Mesothelial cell of epicardium (in vitro differentiated cells): ENCODE data around the gene RBM19. TPM values are rescaled to one million over a fixed set of nuclear protein-coding genes. Genes with fewer than 3 reads are reported as not detected.

Experiments
- DNase-seq, 2 experiments: peaks; one replicate each; pipeline ENCODE4 v3.0.0; 2021; ENCODE audit warnings: low spot score in 2 of 2; ENCODE audit not compliant: unreplicated experiment in 2 of 2
- H3K27ac Mint-ChIP-seq: 2 replicates; pipeline ENCODE4 v1.8.0; 2021; ENCODE audit warnings: mixed read lengths
- H3K27me3 Mint-ChIP-seq: 2 replicates; pipeline ENCODE4 v1.8.0; 2021; ENCODE audit warnings: low read depth, mixed read lengths
- H3K36me3 Mint-ChIP-seq: 2 replicates; pipeline ENCODE4 v1.8.0; 2021; ENCODE audit warnings: mixed read lengths
- H3K4me1 Mint-ChIP-seq: 2 replicates; pipeline ENCODE4 v1.8.0; 2021; ENCODE audit warnings: mixed read lengths
- H3K4me3 Mint-ChIP-seq: 2 replicates; pipeline ENCODE4 v1.8.0; 2021; ENCODE audit warnings: mild to moderate bottlenecking, moderate library complexity, mixed read lengths
- H3K9me3 Mint-ChIP-seq: 2 replicates; pipeline ENCODE4 v1.8.0; 2021; ENCODE audit warnings: mixed read lengths
- CTCF ChIP-seq: fragments of 200-600 bp; sonication (generic); IDR thresholded peaks from one replicate; pipeline ENCODE4 v1.5.0; 2021; ENCODE audit warnings: antibody characterized with exemption; ENCODE audit not compliant: unreplicated experiment
- total RNA-seq: library from RNA; stranded (reverse); gene quantifications from 3 replicates; pipeline ENCODE4 v1.2.1, GENCODE V29; 2021

RBM19 gene
- total RNA-seq, 1 donor from 2014 or later: 43.4 TPM

GRCh38 chr12:113840401-113841042, 125.6 kb downstream of the RBM19 start:
- Mint-ChIP-seq H3K36me3 (no peaks in the 10 kb centered on the region), H3K27me3 (no peaks in the 10 kb centered on the region), H3K4me3 (no peak overlapping the region), H3K27ac (no peak overlapping the region), H3K9me3 (no peaks in the 10 kb centered on the region), H3K4me1 (peaks cover 9% of the 10 kb centered on the region)
- DNase-seq: no peak
- TF ChIP-seq CTCF: no peak

- no peaks in the 10 kb centered on the region for H3K36me3 Mint-ChIP-seq
- H3K27ac Mint-ChIP-seq: no peak overlapping the region
- TF ChIP-seq CTCF: no peak
- no peak for DNase-seq
- H3K4me1 Mint-ChIP-seq: peaks cover 9% of the 10 kb centered on the region
- H3K9me3 Mint-ChIP-seq: no peaks in the 10 kb centered on the region
- no peaks in the 10 kb centered on the region for H3K27me3 Mint-ChIP-seq
- no peak overlapping the region for H3K4me3 Mint-ChIP-seq
These were observed 127.2 kb downstream of the RBM19 start for GRCh38 chr12:113838896-113839295.

DNA sequence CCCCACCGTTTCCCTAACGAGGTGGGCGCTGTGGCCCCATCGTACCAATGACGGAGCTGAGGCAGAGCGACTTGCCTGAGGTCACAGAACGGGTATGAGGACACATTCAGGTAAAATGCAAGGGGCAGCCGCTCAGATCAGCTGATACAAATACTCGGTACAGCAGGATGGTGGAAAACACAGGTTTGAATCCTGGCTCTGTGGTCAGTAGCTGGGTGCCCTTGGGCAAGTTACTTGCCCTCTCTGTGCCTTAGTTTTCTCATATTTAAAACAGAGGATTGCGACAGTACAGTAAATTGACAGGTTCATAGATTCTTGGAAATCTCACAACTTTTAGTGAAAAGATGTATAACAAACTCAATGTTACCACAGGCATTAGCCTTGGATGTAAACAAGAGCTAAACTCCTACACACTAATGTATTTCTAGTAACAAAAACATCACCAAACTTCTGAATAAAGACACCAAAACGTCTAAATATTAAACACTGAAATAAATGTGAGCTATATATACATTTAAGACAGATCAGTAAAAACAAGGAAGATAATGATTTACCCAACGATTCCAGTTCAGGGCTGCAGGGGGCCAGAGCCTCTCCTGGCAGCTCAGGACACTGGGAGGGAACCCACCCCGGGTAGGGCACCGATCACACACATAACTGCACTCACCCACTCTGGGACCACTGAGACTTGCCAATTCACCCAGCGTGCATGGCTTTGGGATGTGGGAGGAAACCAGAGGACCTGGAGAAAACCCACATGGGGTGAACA, 128.4 kb downstream of the RBM19 start:
- Mint-ChIP-seq H3K27ac (no peak overlapping the region), H3K9me3 (no peaks in the 10 kb centered on the region), H3K4me3 (no peak overlapping the region), H3K27me3 (no peaks in the 10 kb centered on the region), H3K4me1 (peaks cover 9% of the 10 kb centered on the region), H3K36me3 (no peaks in the 10 kb centered on the region)
- no peak for TF ChIP-seq CTCF
- DNase-seq: no peak

- DNase-seq: no peak
- Mint-ChIP-seq H3K27me3 (no peaks in the 10 kb centered on the region), H3K9me3 (no peaks in the 10 kb centered on the region), H3K27ac (peak overlapping the region; percentile 8), H3K36me3 (no peaks in the 10 kb centered on the region), H3K4me3 (no peak overlapping the region), H3K4me1 (peaks cover 9% of the 10 kb centered on the region)
- TF ChIP-seq CTCF: no peak
These were observed 129.0 kb downstream of the RBM19 start for GRCh38 chr12:113837084-113837483.

- no peak for DNase-seq
- Mint-ChIP-seq H3K36me3 (no peaks in the 10 kb centered on the region), H3K27ac (no peak overlapping the region), H3K27me3 (no peaks in the 10 kb centered on the region), H3K4me1 (peaks cover 9% of the 10 kb centered on the region), H3K9me3 (no peaks in the 10 kb centered on the region), H3K4me3 (no peak overlapping the region)
- no peak for TF ChIP-seq CTCF
These were observed 130.2 kb downstream of the RBM19 start for GRCh38 chr12:113835896-113836295.
